Stimulated activated CD4-positive, alpha-beta T cell treated with anti-CD3 and anti-CD28 coated beads, Interleukin-4, amount 100 ng/mL, for 1 hour (primary cell): Measurements from ENCODE around the gene ERAP2.

Experiments
- DNase-seq: peaks from one replicate; pipeline ENCODE4 v3.0.0-alpha.2; 2020

ERAP2 gene

GRCh38 chr5:96968614-96969013 lies 92.3 kb downstream of the ERAP2 start:
- no peak for DNase-seq
